Esophagus mucosa (tissue), 1 donor: ENCODE measurements around the gene TSPYL6. TPM values are rescaled to one million over a fixed set of nuclear protein-coding genes. Genes with fewer than 3 reads are reported as not detected.

Experiments used
- total RNA-seq: library from RNA; stranded (reverse); gene quantifications from one replicate; pipeline ENCODE4 v1.2.4, GENCODE V29; 2023
- donor health status: DM: yes; HTN: yes; CAD: no.

TSPYL6 gene
- total RNA-seq, 1 donor from 2014 or later, result not detected

Other genes starting within 250 kb of the TSPYL6 start
- 7.3 TPM for gene ACYP2, start 140.6 kb downstream of the TSPYL6 start, total RNA-seq
- gene SPTBN1, start 200.1 kb upstream of the TSPYL6 start, total RNA-seq, result 77.2 TPM